Tibial nerve (tissue), 4 donors: ENCODE measurements around the gene LRRC59. TPM values are rescaled to one million over a fixed set of nuclear protein-coding genes. Genes with fewer than 3 reads are reported as not detected.

Experiments
- DNase-seq, 2 donors: peaks; one replicate each; pipeline ENCODE4 v3.0.0-alpha.2; 2019; ENCODE audit warnings: low spot score in 2 of 2
- H3K27ac ChIP-seq, 4 donors: fragments of 200-600 bp; sonication (generic) in 3 of 4; one replicate each; pipeline ENCODE4 v1.5.1; 2017 to 2019; ENCODE audit warnings: mild to moderate bottlenecking in 1 of 4
- H3K27me3 ChIP-seq, 2 donors: fragments of 200-600 bp; sonication (generic) in 1 of 2; one replicate each; pipeline versions ENCODE4 v1.5.1 to v1.6.0; 2017 to 2019
- H3K36me3 ChIP-seq, 3 donors: fragments of 200-600 bp; sonication (generic); one replicate each; pipeline ENCODE4 v1.5.1; 2018 to 2019
- H3K4me1 ChIP-seq, 4 donors: fragments of 200-600 bp; sonication (generic) in 3 of 4; one replicate each; pipeline ENCODE4 v1.5.1; 2017 to 2019
- H3K4me3 ChIP-seq, 4 donors: fragments of 200-600 bp; sonication (generic) in 3 of 4; one replicate each; pipeline ENCODE4 v1.5.1; 2017 to 2019; ENCODE audit warnings: mild to moderate bottlenecking in 1 of 4, moderate library complexity in 1 of 4
- H3K9me3 ChIP-seq, 4 donors: fragments of 200-600 bp; sonication (generic) in 3 of 4; one replicate each; pipeline ENCODE4 v1.5.1; 2017 to 2019
- CTCF ChIP-seq, 5 experiments: fragments of 200-600 bp in 3 of 5; fragments of 450-650 bp in 2 of 5; sonication (generic) in 3 of 5; IDR thresholded peaks; one replicate each; pipeline ENCODE4 v1.5.1; 2016 to 2019; ENCODE audit warnings: antibody characterized with exemption in 5 of 5, mild to moderate bottlenecking in 3 of 5, moderate library complexity in 2 of 5
- EP300 ChIP-seq, 2 donors: sonication (generic); formaldehyde crosslinking; IDR thresholded peaks; one replicate each; pipeline ENCODE4 v1.6.1; 2017; ENCODE audit warnings: antibody characterized with exemption in 2 of 2, mild to moderate bottlenecking in 1 of 2
- POLR2A ChIP-seq, 2 donors: fragments of 450-650 bp; IDR thresholded peaks; one replicate each; pipeline ENCODE4 v1.6.1; 2017; ENCODE audit warnings: antibody characterized with exemption in 2 of 2, mild to moderate bottlenecking in 2 of 2, moderate library complexity in 2 of 2
- WGBS, 2 donors: methylation state at CpG; one replicate each; pipeline ENCODE4 v1.1.5; 2018; 5-methylcytosine and 5-hydroxymethylcytosine counted together
- total RNA-seq, 4 donors: library from RNA; depleted of rRNA; stranded (reverse); fragments of >200 nt; gene quantifications; one replicate each; pipeline ENCODE4 v1.1.0, GENCODE V29; 2016

LRRC59 gene
- total RNA-seq, 4 donors from 2014 or later = 26.0 to 72.6 (median 36.3) TPM

DNA sequence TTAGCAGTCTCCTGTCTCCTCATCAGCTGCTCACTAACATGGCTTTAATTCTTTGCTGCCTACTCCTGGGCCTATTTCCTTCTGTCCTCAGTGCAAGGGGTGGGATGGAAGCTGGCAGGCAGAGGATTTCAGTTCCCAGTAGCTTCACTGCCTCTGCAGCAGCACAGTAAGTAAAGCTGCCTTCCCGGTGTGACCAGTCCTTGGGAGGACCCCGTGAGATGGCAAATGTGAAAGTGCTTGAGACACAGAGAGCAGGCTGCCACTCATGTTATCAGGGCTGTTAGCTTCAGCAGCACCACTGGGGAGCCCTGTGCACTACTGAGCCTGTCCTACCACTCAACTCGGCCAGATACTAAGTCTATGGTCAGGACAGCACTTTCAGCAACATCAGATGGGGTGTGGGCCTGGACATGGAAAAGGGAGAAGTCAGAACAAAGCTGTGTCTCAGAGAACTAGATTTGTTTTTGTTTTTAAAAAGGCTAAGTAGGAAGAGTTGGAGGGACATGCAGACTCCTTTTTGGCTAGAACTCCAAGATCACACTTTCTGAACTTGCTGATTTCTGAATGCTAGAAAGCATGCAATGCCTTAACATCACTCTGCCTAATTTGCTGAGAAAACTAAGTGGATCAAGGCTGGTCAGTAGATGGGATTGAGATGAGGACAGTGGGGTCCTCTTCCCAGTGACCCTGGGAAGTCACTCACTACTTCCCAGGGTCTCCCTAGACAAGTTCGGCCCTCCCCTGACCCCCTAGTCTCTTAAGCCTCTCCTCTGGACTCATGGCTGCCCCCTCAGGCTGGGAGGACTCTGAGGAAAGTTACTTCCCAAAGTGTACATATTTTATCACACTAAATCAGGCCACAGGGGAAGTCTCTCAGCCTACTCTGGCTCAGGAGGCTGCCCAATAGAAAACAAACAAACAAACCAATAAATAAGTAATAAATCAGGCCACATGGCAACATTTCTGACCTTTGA lies 29.8 kb upstream of the LRRC59 start:
- no peaks in the 10 kb centered on the region for H3K27me3 ChIP-seq
- peak overlapping the region; percentile 57 to 92 (median 83) for H3K27ac ChIP-seq
- H3K4me1 ChIP-seq = peaks cover 0 to 47% (median 24%) of the 10 kb centered on the region in 4 donors
- TF ChIP-seq CTCF (IDR thresholded peaks at IDR 0.05) (peak in 1 of 5 experiments; percentile 25), EP300 (IDR thresholded peaks at IDR 0.05) (no peak)
- H3K9me3 ChIP-seq = no peaks in the 10 kb centered on the region
- DNase-seq = no peak
- no peaks in the 10 kb centered on the region for H3K36me3 ChIP-seq
- WGBS, 2 donors = 17 to 19% methylated on average over 4 of the region's 4 CpGs
- peak overlapping the region; percentile 52 to 88 (median 69) for H3K4me3 ChIP-seq

DNA sequence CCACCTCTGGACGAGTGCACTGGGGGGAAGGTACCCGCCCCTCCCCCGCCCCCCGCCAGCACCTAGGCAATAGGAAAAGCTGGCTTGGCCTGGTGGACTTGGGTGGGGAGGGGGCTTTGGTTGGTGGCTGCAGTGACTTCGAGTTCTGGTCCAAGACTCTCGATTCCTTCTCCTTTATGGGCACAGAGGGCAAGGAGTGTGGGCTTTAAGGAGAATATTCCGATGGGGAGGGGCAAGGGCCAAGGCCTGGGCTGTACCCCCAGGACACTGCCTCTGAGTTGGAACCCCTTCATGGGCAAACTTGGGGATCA lies 29.1 kb upstream of the LRRC59 start:
- H3K4me3 ChIP-seq = peak overlapping the region; percentile 52 to 88 (median 69)
- WGBS, 2 donors = 0 to 2% methylated on average over 3 to 7 of the region's 7 CpGs
- H3K9me3 ChIP-seq = no peaks in the 10 kb centered on the region
- no peaks in the 10 kb centered on the region for H3K36me3 ChIP-seq
- H3K27me3 ChIP-seq = no peaks in the 10 kb centered on the region
- H3K27ac ChIP-seq = peak overlapping the region; percentile 57 to 92 (median 83)
- no peak for TF ChIP-seq EP300 (IDR thresholded peaks at IDR 0.05)
- no peak for TF ChIP-seq POLR2A (IDR thresholded peaks at IDR 0.05)
- no peak for TF ChIP-seq CTCF (IDR thresholded peaks at IDR 0.05)
- DNase-seq = no peak
- H3K4me1 ChIP-seq = peaks cover 0 to 54% (median 27%) of the 10 kb centered on the region in 4 donors

DNA sequence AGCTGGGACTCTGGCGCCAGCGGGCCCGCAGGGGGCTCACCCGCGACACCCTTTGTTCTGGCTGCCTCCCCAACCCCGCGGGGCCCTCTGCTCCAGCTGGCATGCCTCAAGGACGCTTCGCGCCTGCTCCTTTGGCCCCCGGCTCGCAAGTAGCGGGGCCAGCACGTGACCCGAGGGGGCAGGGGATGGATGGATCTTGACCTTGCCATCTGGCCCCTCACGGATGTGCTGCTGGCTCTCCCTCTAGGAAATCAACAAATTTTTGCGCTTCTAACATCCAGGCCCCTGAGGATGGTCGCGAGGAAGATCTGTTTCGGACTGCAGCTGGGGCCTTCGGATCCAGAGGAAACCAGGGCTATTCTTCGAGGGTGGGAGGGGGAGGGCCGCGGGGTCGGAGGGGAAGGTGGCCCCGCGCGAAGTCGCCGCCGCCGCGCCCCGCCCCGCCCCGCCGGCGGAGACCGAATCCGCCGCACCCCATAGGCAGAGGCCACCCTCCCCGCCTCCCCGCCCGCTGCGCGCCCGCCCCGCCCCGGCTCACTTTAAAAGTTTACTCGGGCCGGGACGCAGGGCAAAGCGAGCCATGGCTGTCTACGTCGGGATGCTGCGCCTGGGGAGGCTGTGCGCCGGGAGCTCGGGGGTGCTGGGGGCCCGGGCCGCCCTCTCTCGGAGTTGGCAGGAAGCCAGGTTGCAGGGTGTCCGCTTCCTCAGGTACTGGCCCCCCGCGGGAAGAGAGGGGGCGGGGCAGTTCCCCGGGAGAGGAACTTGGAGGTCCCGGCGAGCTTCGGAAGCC lies 28.6 kb upstream of the LRRC59 start, which contains the start of gene ACSF2:
TSS of gene ACSF2 (plus strand) at position 537 of the 790 bp plus-strand sequence. CDS start at position 581, 44 bp downstream.
- WGBS, 2 donors = 0% methylated on average over 18 to 29 of the region's 70 CpGs
- H3K9me3 ChIP-seq = no peaks in the 10 kb centered on the region
- DNase-seq = peak; percentile 42 to 60
- peak within 1 kb of the TSS; percentile 57 to 92 (median 83) for H3K27ac ChIP-seq
- no peaks in the 10 kb centered on the region for H3K27me3 ChIP-seq
- TF ChIP-seq EP300 (IDR thresholded peaks at IDR 0.05) (no peak), POLR2A (IDR thresholded peaks at IDR 0.05) (peak in 1 of 2 donors; percentile 50)
- peaks cover 0 to 59% (median 31%) of the 10 kb centered on the region in 4 donors for H3K4me1 ChIP-seq
- peak within 1 kb of the TSS; percentile 52 to 88 (median 69) for H3K4me3 ChIP-seq
- no peaks in the 10 kb centered on the region for H3K36me3 ChIP-seq

- Histone ChIP-seq H3K4me1 (peaks cover 0 to 65% (median 36%) of the 10 kb centered on the region in 4 donors), H3K27me3 (no peaks in the 10 kb centered on the region), H3K27ac (peak overlapping the region; percentile 57 to 92 (median 83)), H3K36me3 (no peaks in the 10 kb centered on the region), H3K4me3 (peak overlapping the region; percentile 52 to 88 (median 69)), H3K9me3 (no peaks in the 10 kb centered on the region)
- TF ChIP-seq CTCF (IDR thresholded peaks at IDR 0.05) = no peak
- TF ChIP-seq EP300 (IDR thresholded peaks at IDR 0.05) = no peak
- no peak for TF ChIP-seq POLR2A (IDR thresholded peaks at IDR 0.05)
- no peak for DNase-seq
- 85 to 90% methylated on average over 4 to 6 of the region's 8 CpGs for WGBS, 2 donors
Measured at GRCh38 chr17:50424996-50425681, 27.8 kb upstream of the LRRC59 start.
